GM04503 (cell line): ENCODE measurements around the gene ZNF283.
"Not testable (repeated sequence)": the region's sequence is repeated elsewhere in the genome, so short reads cannot be mapped to it uniquely, and the experiment has no call there.

Source experiments
- DNase-seq: peaks from one replicate; pipeline ENCODE4 v3.0.0-alpha.2; 2012; ENCODE audit warnings: low read depth

The ZNF283 gene

DNA sequence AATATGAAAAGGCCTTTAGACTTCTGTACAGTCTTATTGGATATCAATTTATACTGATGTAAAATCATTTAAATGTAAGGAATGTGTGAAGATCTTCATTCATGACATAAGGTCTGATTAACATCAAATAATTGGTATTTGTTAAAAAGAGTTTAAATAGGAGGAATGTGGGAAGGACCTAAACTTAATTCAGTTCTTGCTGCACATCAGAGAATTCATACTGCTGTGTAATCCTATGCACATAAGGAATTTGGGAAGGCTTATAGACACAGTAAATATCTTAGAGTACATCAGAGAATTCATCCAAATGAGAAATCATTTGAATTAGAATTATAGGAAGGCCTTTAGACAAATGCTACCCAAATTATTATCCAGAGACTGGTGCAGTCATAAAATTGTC, 21.7 kb downstream of the ZNF283 start:
- no peak for DNase-seq

DNA sequence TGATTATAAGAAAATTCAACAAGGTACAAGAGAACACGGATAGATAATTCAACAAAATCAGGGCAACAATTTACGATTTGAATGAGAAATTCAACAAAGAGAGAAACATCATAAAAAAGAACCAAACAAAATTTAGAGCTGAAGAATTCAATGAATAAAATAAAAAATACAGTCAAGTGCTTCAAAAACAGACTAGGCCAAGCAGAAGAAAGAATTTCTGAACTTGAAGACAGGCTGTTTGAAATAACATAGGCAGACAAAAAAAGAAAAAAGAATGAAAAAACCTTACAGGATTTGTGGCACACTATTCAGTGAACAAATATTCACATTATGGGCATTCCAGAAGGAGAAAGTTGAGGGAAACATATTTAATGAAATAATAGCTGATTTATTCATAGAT, 31.1 kb downstream of the ZNF283 start:
- no peak for DNase-seq

DNA sequence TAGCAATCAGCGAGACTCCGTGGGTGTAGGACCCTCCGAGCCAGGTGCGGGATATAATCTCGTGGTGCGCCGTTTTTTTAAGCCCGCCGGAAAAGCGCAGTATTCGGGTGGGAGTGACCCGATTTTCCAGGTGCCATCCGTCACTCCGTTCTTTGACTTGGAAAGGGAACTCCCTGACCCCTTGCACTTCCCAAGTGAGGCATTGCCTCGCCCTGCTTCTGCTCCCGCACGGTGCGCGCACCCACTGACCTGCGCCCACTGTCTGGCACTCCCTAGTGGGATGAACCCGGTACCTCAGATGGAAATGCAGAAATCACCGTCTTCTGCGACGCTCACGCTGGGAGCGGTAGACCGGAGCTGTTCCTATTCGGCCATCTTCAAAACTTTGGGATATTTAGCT, 39.8 kb downstream of the ZNF283 start:
- not testable (repeated sequence) for DNase-seq

DNA sequence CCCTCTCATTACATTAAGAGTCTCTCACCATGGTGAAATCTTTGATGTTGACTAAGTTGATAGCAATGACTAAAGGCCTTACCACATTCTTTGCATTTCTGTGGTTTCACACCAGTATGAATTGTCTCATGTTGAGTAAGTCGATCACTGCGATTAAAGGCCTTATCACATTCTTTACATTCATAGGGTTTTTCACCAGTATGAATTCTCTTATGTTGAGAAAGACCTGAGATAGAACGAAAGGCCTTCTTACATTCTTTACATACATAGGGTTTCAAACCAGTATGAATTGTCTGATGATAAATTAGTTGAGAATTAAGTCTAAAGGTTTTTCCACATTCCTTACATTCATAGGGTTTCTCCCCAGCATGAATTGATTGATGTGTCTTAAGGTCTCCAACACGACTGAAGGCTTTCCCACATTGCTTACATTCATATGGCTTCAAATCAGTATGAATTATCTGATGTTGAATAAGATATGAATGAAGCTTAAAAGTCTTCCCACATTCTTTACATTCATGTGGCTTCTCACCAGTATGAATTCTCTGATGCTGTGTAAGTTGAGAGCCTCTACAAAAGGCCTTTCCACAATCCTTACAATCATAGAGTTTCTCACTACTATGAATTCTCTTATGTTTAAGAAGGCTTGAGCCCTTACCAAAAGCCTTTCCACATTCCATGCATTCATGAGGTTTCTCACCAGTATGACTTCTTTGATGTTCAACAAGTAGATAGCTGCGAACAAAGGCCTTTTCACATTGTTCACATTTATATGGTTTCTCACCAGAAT, 45.6 kb downstream of the ZNF283 start:
- DNase-seq, result no peak

DNA sequence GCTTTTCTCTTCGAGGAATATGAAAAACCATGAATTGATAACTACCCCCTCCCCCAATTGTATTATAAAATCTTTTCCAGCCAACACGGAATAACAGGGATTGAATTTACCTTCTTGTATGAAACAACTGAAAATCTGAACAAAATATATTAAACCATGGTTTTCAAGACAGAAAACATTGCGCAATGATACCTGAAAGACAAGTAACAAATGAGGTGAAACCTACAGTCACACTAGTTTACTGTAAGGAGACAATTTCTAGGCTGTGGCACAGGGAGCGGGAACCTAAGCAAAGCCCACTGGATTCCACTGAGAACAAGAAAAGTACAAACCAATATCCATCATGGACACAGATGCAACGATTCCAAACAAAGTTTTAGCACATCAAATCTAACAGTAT, 53.4 kb downstream of the ZNF283 start:
- no peak for DNase-seq

DNA sequence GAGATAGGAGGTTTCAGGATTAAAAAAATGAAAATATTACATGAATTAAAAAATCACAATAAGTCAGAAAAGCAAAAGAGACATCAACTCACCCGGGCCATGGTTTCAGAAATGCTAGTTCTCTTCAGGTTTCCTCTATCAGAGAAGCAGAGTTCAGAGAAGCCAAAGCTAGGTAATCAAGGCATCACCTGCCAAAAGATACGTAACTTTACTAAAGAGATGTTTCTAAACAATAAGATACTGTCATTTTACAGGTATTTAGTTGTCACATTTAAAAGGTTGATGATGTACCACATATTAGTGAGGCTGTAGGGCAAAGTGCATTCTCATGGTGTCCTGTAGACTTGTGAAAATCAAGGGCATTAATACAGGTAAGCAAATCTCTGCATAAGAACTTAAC, 56.7 kb downstream of the ZNF283 start, which contains the start of gene ZNF404:
Gene ZNF404 (minus strand): TSS at position 101 of the 400 bp plus-strand sequence.
- no peak for DNase-seq

DNA sequence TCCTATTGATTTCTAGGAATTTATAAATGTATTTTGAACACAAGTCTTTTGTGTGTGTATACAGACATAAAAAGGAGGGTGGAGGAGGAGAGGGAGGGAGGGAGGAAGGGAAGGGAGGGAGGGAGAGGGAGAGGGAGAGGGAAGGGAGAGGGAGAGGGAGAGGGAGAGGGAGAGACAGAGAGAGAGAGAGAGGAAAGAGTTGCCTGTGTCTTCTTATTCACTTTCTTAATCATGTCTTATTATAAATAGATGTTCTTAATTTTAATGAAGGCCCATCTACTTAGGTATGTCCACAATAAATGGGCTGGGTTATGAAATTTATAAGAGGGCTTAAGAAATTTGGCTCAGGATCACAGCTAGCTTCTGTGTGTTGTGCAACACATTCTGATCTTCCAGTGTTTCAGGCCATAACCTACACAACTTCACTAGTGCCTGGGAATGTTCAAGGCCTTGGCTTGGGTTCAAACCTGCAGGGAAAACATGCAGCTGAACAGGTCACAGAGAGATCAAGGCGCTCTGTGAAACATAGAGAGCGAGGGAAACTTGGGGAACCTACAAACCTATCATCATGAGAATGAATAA, 68.7 kb downstream of the ZNF283 start:
- no peak for DNase-seq
